Activated CD4-positive, alpha-beta T cell treated with anti-CD3 and anti-CD28 coated beads, Interleukin-2, amount 50 U/mL, for 4 hours (primary cell): ENCODE results near the gene OGA.
"Not testable (repeated sequence)": the region's sequence is repeated elsewhere in the genome, so short reads cannot be mapped to it uniquely, and the experiment has no call there.

Experiments used
- DNase-seq, 2 experiments: peaks; one replicate each; pipeline ENCODE4 v3.0.0-alpha.2; 2020

The OGA gene

GRCh38 chr10:101793526-101793925 lies 24.7 kb downstream of the OGA start:
- DNase-seq = no peak

GRCh38 chr10:101789686-101790085 lies 28.6 kb downstream of the OGA start:
- no peak for DNase-seq

GRCh38 chr10:101789231-101789630 lies 29.0 kb downstream of the OGA start:
- DNase-seq = not testable (repeated sequence)

DNA sequence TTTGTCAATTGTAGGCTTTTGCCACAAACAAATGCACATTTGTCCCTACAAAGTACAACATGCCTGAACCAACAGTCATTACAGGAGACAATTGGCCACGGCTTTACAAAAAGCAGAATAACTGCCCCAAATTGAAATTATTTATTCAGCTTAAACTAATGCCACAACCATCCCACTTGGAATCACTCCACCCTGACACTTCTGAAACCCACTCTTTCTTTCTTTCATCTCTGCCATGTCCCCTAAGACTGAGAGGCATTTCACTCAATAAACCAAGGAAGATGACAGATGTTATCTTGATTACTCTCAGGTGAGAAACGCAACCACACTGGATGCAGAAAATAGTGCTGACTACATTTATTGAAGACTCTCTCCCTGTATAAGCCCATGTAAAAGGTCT lies 32.4 kb downstream of the OGA start:
- no peak for DNase-seq

DNA sequence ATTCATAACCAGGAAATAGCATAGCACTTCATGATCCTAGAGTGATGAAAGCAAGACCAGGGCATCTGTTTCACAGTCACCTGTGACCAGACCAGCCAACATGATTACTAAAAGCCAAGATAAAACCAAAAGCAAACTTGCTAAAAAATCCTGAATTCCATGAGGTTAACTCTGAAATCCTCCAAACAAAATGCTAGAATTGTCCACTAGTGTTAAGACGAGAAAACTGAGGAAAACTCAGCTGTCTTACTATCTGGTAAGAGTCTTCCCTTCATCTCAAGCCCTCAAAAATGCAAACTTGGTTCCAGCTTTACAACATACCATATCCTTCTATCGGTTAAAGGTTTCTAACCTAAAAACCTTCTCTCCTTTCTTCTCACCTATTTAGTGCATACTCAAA lies 33.7 kb downstream of the OGA start:
- DNase-seq = no peak

DNA sequence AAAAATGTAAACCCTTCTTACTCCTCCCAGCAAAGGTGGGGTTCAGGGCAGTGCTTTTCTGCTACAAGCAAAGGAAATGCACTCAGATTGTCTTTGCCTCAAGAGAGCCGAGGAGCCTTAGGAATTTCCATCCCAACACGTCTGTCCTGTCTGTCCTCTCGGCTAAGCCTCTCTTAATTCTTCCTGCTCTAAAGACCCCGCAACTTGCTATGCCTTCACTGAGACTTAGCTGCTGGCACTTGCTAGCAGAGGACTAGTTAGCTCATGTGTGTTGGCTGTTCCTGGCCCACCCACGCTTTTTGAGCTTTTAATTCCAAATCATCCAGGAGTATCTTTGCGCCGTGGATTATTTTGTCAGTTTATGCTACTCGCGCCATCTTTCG lies 34.5 kb downstream of the OGA start:
- DNase-seq = no peak

DNA sequence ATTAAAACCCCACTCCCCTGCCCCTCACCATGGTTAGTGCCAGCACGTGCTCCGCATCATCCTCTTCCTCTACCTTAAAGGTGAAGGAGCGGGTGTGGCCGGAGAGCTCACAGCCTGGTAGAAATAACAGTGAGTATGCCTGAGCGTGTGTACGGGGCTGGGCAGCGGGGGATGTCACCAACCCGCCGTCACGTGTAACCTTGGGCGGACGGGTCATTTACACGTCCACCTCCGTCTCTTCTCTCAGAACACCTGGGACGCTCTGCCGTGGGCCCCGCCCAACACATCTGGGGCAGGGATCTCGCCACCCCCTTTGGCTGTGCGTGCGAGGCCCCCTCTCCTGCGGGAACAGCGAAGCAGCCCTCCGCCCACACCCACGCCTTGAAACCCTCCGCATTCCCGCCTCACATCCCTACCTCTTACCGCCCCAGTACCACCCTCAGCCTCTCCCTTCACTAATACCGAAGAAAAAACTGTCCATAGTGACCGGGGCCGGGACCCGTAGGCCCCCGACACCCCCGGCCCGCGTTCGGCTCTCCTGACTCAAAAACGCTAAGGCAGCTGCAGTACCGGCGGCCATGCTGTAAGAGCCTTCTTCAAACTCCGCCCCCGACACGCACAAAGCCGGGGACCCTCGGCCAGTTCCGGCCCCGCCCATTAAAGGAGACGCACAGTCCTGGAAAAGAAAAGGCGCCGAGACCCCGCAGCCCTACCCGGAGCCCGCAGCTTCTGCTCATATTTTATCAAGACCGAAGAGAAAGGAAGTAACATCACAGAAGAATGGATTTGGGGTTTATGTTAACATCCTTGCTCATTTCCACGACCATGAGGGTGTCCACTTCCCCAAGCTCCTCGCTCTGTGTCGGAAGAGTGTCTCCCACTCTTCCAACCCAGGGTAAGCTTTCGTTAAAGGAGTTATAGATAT lies 35.2 kb downstream of the OGA start, which contains the start of gene NPM3:
Gene NPM3 (minus strand): TSS at position 636 of the 925 bp plus-strand sequence. CDS start 56 bp downstream, at position 580.
- peak; percentile 78 to 79 for DNase-seq

DNA sequence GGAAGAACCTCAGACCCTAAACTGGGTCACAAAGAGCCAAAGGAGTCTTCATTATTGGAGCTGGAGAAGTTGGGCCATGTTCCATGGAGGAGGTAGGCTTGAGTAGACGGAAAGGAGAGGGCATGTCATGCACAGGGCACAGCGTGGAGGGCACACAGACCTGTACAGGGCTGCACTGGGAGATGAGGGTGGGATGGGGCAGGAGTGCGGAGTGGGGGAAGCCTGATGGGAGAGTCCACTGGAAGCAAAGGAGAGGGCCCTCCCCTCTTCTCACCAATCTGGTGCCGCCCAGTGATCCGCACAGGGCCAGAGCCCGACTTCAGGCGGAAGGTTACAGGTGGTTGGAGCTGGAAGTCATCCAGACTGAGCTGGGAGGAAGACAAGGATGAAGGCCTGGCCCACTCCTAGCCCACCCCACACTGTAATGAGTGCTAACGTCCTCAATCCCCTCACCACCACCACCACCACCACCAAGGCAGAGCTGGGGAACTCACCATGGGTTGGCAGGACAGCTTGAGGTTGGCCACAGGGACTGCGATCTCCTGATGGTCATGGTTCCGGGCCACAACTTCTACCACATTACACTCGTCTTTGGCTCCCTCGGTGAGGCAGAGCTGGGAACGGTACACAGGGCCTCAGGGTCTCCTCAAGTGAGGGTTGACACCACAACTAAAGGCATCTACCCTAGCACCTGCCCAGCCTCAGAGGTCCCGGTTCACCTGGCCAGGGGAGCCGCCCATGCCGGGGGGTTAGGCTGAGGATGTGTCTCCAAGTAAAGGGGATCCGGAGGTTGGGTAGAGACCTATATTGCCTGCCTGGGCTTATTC lies 36.0 kb downstream of the OGA start:
- no peak for DNase-seq

- DNase-seq = no peak
Measured at GRCh38 chr10:101781655-101781983, 36.6 kb downstream of the OGA start.

- DNase-seq = peak; percentile 65
Measured at GRCh38 chr10:101780818-101781654, 37.2 kb downstream of the OGA start.

DNA sequence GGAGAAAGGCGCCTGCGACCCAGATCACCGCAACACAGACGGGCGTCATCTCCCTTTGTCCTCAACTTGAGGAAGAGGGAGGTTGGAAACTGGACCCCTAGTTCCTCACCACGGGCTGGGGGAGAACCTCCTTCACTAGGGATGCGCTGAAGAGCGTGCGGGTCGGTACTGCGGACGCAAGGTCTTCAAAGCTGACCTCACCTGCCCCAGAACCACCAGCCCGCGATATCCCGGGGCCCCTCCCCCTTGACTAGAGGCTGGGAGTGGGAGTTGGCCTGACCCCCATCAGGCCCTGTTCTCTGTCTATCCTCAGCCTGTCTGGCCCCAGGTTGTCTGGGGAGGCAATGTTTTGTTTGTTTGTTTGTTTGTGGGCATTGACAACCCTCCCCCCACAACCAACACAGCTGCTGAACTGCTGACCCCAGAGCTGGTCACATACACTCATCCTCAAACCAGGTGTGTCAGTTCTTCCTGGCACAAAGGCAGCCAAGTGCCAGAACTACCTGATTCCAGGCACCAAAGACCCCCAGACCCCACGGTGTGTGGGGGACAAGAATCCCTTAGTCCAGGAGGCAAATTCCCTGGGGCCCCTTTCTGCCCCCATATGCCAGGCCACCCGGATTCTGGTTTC lies 37.9 kb downstream of the OGA start:
- DNase-seq = no peak

DNA sequence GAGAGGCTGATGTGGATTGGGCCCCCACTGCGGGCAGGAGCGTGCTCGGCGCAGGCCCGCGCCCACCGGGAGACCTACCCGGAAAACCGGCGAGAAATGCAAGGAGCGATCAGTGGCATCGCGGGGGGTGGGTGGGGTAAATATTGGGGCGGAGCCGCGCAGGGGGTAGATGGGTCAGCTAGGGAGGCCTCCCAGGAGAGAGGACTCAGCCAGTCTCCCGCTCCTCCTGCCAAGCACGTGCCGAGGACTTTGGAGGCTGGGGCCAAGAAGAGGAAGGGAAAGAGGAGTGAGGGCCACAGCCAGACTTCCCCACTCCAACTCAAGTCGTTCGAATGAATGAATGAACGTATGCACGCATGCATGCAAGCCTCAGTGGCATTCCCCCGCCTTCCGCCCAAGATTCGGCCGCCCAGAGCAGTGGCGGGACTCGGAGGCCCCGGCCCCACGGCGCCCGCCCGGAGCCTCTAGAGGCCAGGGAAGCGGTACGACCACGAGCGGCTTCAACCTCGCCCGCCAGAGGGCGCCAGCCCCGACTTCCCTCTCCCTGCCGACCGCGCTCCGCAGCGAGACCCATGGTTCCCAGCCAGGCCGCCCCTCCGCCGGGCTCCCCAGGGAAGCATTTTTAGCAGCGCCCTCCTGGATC lies 38.6 kb downstream of the OGA start:
- peak; percentile 77 to 80 for DNase-seq

GRCh38 chr10:101778781-101779543 lies 39.3 kb downstream of the OGA start:
- no peak for DNase-seq

GRCh38 chr10:101778151-101778780 lies 40.0 kb downstream of the OGA start:
- no peak for DNase-seq

DNA sequence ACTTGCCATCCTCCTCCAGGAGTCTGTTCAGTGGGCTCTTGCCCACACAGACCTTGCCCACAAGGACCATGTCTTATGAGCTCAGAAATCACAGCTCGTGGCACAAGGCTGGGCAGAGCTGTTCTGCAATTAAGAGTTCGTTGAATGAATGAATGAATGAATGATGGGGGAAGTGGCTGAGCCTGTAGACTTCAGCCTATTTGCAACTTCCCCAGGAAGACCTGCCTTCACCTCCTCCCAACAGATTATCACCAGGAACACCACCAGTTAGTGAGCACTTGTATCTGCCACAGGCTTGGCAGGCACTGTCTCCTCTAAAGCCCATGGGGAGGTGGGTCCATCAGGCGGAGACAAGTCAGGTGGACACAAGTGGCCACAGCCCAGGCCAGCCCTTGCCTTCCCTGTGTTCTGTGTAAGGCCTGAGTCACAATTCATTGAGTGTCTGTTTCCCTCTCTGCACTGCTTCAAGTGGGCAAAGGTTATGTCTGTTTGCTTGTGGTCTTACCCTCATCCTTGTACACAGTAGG lies 40.6 kb downstream of the OGA start:
- DNase-seq = no peak

GRCh38 chr10:101776161-101776817 lies 42.0 kb downstream of the OGA start:
- DNase-seq = no peak

DNA sequence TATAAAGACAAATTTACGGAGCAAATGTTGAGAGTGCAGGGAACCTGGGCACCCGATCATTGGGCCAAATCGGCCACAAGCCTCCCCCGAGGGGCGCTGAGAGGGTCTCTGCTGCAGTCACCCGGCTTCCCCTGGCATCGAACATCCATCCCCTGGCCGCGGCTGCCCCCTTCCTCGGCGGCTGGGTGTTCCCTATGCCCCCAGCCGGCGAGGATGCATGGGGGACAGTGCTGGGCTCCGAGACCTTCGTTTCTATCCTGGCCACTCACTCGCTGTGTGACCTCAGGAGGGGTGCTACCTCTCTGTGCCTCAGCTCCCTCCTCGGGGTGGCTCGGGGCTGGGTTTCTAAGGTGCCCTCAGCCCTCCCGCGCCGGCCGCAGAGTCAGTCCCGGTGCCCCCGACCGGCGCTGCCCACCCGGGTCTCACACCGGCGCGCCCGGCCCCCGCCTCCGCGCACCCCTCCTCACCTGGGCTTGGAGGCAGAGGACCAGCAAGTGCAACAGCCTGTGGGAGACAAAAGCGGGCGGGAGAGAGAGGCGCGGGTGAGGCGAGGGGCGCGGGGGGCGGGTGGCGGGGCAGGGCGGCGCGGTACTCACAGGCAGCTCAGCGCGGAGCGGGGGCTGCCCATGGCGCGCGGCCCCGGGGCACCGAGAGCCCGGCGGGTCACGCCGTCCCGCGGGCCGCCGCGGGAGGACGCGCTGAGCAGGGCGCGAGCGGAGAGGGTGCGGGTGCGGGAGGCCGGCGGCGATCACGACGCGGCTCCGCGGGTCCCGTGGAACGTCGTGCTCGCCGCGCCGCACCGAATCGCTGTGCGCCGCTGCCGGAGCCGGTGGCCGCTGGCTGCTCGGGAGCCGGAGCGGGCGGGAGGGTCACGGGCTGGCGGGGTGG lies 42.7 kb downstream of the OGA start, which contains the start of gene FGF8:
Gene FGF8 (minus strand): TSS at position 842 of the 888 bp plus-strand sequence. CDS start 214 bp downstream, at position 628.
- DNase-seq = no peak

DNA sequence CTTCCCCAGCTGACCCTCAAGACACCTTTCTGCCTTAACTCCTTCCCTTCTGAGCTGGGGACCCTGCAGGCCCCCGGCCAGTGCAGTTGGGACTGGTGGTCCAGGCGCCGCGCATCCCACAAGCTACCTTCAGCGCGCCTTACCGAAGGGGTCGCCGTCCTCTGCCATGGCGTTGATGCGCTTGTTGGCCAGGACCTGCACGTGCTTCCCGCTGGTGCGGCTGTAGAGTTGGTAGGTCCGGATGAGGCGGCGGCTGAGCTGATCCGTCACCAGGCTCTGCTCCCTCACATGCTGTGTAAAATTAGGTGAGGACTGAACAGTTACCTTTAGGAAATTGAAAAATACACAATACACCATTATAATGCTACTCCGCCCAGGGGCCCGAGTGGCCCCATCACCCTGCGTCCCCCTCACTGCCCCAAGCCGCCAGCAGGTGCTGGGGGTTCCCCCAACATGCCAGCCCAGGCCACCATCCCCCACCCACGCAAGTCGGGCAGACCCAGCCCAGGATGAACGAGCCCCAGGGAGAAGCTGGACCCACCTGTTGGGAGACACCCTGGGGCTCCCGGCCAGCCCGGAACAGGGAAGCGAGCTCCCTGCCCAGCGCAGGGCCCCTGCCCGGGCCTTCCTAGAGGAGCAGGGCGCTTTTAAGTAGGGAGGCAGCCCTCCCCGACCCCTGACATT lies 43.5 kb downstream of the OGA start:
- DNase-seq = no peak
